HG02610 (cell line): ENCODE data around the gene CCDC24.

Experiments used
- ATAC-seq: cut with Tn5 transposase; IDR thresholded peaks from one replicate; pipeline ENCODE4 v1.9.1; 2021; ENCODE audit warnings: mild to moderate bottlenecking, moderate library complexity; ENCODE audit not compliant: unreplicated experiment

CCDC24 gene

DNA sequence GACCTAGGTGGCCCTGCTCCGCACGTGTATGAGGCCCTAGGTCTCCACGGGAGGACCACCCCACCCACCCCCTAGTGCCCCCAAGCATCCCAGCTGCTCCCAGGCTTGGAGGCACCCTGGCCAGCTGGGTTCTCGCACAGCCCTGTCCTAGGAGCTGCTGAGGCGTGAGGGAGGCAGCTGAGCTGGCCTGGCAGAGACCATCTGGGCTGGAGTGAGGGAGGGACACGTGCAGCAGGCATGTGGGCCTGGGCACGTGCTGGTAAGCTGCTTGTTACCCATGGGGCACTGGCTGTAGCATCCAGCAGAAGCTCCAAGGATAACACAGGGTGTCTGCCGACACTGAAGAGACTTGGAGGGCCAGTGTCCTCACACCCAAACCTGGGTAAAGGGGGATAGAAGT, 29.8 kb downstream of the CCDC24 start:
- ATAC-seq, result no peak

DNA sequence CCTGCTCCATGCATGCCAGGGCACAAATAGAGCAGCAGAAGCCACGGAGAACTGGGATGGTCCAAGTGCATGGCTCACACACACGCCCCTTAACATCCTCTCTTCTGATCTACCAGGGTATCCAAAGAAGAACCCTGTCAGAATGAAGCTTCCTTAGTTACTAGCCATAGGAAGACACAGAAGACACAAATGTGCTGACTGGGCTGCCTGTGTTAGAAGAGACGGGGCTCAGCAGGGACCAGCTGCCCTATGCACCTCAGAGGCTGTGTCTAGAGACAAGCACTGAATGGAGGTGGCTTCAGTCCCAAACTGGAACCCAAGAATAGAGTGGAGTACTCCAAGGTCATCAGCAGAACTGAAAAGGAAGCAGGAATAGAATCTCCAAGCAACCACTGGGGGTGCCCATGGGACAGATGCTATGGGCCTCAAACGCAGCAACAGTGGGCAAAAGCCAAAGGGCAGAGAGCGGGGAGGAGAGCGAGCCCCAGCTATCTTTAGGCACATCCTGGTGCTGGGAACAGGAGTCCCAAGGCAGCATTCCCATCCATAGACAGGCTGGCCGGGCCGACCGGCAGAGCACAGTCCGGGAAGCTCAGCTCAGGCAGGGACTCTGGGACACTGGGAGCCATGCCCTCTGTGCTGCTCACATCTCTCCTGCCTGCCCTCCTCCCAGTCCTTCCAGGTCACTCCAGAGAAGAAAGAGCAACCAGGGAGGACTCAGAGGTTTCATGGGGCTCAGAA, 30.4 kb downstream of the CCDC24 start:
- no peak for ATAC-seq

DNA sequence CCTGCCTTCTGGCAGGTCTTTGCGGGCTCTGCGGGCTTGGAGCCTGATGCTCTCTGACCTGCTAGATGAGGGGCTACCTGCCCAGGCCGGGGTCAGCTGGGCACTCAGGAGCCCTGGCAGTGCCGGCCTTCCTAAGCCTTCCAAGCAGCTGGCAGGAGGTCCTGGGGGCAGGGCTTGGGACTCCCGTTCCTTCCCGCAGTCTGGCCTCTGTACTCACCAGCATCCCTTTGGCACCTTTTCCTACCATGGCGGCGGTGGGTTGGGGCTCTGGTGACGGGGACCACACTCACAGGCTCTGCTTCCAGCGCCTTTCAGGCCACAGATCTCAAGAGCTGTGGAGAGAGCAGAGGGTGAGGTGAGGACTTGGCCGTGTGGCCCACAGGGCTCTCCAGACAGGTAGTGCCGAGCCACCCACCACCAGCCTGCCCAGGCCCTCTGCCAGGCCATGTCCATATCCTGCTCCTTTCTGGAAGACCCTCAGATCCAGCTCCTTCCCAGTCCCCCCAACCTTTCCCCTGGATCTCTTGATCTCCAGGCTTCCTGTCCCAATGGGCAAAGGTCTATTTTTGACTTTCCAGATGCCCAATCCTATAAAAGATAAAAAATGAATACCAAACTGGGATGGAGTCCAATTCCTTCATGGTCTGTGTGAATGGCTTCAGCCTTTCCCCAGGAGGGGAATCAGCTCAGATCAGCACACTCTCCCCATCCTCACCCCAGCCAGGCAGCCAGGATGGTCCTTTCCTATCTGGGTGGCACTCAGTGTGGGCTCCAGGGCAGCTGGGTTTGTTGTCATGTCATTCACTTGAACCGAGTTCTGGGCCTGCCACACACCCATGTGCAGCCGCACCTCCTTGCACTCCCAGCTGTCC, 32.9 kb downstream of the CCDC24 start:
- no peak for ATAC-seq

DNA sequence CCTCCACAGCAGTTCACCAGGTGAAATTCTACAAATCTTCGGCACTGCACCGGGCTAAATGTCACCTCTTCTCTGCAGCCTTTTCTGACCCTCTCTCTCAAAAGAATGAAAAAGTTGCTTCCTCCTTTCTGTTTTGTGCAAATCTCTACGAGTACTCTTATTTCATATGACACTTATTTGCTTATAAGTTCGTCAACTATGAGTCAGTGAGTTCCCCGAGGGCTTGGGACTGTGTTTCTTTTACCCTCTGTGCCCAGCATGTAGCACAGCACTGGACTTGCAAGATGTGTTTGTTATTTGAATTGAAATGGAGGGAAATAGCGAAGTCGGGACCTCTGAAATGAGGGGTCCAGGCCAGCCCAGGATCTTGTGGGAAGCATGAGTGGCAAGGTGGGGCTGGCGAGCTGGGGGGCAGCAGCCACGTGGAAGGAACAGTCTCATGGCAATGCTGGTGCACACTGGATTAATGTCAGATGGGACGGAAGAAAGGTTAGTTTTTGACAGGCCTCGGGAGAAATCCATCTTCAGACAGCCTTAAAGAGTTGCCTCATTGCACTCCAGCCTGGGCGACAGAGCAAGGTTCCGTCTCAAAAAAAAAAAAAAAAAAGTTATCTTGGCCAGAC, 33.6 kb downstream of the CCDC24 start:
- ATAC-seq, result no peak

DNA sequence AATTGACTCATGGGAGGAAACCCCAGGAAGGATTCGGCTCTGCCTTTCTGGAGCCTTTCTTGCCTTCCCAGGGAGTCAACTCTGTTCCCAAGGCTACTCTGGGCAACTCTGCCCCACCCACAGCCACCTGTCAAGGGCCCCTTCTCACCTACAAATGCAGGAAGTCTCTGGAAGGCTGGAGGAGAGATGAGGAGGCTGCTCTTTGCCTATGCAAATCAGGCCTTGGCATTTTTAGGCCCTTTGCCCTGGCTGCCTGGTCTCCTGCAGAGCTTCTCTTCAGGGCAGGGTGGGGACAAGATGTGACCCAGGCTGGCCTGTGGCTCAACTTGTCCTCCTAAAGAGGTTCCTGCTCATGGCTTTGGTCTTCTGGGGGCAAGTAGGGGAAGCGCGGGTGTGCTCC, 34.4 kb downstream of the CCDC24 start:
- no peak for ATAC-seq

DNA sequence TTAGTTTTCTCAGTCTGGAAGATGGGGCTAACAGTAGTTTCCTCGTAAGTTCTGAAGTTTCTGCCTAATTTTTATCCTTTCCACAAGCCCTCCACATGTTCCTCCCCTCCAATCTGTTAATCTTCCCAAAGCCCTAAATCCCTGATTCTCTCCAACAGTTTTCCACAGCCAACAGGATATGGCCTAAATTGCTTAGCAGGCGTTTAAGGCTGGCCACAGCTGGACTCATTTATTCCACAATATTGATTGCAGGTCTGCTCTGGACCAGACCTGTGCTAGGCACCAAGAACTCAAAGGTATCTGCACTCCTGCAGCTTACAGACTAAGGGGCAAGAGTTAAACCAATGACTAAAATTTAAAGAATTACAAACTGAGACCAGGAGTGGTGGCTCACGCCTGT, 35.9 kb downstream of the CCDC24 start:
- no peak for ATAC-seq

DNA sequence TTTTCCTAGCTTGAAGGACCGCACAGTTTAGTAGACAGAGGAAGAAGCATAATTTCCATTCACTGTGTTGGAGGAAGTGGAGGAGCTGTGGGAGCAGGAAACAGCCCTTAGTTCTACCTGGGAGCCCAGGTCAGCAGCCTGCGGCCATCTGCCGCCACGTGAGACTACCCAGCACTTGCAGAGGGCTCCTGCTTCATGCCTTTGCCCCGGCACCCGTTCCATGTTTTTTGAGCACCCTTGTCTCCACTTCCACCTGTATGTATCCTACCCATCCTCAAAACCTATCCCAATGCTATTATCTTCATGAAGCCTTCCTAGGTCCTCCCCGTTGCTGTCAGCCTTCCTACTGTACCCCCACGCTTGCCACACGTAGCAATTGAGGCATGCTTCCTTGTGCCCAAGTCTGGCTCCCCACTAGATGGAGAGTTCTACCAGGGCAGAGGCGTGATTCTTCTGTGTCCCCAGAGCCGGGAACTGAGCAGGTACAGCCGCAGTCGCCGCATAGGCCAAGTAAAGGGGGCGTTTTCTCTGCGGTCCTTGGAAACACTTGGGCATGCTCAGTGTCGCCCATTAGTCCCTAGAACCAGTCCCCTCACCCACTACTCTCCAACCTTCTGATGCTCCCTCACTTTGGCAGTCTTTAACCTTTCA, 38.0 kb downstream of the CCDC24 start:
- ATAC-seq, result peak; percentile 8

DNA sequence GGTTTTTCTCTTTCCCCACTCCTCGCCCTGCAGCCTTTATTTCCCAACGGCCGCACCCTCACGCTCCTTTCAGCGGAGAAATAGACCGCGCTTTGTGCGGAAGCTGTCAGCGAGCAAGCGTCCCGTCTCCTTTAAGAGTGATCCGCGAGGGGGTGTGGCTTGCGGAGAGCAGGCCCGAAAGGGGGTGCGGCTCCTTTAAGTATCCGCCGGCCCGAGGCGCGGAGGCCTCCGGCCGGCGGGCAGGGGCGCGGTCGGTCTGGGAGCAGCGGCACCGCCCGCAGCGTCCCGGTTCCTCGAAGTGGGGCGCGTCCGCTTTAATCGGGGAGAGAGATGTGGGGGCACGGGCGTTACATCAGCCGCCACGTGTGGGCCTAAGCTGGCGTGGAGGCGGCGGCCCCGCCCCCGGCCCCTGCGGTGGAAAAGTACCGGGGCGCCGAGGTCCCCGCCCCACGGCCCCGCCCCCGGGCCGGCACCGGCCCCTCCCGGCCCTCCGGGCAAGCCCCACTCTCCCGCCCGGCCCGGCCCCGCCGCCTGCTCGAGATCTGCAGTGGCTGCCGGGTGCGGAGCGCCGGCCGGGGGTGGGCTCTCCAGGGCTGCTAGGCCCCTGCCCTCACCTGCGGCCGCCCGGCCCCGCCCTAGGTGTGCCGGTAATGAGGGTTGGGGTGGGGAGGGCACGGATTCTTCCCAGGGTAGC, 38.7 kb downstream of the CCDC24 start:
- ATAC-seq, result peak; percentile 82

DNA sequence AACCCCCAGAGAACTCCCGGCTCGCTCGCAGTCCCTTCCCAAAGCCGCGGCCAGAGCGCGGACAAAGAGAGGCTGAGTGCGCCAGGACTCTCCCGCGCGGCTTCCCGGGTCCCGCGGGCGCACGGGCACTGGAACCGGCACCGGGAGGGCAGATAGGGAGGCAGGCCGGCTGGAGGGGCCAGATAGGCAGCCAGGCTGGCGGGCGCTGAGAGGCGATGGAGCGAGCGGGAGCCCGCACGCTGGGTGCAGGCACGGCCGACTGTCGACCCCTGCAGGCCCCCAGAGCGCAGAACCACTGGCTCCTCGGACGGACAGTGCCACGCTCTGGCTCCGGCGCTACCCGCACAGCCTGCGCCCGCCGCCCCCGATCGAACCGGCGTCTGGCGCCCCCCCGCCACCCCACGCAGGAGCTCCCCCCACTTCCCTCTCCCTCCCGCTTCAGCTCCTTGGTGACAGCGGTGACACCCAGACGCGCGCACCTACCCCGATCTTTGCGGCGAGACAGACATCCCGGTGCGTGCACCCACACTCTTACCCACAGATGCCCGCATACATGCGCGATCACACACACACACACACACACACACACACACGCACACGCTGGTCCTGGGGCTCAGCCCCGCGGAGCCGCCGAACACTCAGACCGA, 39.3 kb downstream of the CCDC24 start:
- peak; percentile 13 for ATAC-seq

DNA sequence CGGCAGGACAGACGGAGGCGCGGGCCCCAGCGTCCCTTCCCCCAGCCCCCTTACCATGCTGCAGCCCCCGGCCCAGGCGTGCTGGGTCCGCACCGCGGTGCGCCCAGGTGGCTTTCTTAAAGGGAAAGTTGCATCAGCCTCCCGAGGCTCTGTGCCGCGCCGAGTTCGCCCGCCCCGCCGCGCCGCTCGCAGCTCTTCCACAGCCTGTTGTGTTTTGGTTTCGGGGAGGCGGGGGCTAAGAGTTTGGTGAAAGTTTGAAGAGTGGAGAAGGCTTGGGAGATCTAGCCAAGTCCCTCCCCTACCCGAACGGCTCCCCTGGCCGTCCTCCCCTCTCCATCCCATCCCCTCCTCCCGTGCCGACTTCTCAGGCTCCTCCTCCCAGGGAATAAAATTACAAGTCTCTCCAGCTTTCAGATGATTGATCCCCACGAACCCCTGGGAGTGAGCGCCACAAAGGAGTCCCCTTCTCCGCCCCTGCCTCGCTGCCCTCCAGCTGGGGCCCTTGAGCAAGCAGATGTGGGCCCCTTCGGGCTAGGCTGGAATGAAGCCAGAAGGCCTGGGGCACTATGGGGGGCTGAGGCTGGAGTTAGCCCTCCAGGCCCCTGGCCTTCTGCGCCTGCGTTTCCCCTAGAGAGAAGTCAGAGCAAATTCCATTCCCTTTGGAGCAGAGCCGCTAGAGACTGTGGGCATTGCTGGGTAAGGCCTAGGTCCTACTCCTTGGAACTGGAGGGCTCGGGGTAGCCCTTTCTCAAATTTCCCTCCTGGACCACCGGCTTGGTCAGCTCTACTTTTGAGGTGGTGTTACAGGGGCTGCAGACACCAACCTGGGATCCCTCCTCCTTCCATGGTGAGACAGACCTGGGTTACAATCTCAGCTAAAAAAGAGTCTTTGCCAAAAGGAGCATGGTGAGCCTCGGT, 40.1 kb downstream of the CCDC24 start, which contains the start of gene SLC6A9:
SLC6A9 (minus strand) TSS at position 211 of the 918 bp plus-strand sequence. CDS start 7,185 bp downstream, outside the sequence.
- ATAC-seq, result no peak

DNA sequence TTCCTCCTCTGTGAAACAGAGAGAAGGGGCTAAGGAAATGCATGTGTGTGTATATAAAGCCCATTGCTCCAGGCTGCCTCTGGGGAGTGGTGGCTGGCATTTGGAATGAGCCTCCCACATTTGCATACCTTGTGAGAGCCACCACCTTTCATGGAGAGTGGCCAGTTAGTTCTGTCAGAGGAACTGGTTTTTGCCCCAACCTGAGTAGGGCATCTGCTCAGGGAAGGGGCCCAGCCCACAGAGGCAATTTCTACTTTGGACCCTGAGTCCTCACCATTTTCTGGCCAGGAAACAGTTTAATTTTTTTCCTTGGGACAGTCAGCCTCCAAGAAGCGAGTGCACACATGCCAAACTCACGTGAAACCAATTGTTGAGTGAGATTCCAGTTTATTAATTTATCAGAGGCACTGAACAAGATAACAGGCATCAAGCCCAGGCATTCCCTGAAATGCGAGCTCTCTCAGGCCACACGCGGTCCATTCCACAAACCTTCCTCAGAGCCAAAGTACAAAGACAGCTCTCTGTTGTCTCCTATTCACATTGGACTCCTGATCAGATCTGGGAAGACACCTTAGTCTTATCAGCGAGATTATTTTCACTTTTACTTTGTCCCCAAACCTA, 40.9 kb downstream of the CCDC24 start:
- ATAC-seq, result no peak

DNA sequence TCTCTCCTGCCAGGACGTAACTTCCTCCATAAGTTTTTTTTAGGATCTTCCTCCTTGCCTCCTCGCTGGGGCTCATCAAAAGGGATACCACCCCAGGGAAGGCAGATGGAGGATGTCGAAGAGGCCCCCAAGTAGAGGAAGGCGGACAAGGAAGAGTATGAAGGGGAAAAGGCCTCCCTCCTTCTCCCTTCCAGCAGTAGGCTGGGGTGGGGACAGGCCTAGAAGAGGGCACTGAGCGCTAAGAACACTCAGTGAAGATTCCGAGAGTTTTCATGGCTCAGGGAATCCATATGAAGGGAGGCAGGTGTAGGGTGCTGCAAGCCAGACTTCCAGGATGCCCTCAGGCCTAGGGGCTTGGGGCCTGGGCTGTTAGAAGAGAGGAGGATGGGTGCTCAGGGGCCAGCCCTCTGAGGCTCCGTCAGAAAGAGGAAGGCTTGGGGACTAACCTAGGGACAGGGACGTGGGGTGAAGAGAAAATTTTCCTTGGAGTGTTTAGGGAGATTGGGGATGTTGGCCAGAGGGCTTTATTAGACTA, 41.7 kb downstream of the CCDC24 start:
- ATAC-seq, result no peak

DNA sequence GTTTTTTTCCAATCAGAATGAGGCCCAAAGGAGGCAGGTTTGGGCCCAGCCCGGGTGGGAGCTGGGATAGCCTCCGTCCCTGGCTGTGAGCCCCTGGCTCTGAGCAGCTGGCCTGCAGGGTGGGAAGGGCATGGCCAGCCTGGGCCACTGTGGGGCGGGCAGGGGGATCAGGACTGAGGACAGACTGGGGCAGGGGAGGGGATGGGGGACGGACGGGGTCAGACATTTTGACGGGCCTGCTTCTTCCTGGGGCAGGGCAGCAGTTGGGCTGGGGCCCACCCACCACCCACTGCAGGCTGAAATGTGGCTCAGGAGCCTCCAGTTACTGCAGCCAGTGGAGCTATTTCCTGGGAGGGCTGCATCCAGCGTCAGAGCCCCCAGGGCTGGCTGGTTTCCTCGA, 42.4 kb downstream of the CCDC24 start:
- no peak for ATAC-seq

DNA sequence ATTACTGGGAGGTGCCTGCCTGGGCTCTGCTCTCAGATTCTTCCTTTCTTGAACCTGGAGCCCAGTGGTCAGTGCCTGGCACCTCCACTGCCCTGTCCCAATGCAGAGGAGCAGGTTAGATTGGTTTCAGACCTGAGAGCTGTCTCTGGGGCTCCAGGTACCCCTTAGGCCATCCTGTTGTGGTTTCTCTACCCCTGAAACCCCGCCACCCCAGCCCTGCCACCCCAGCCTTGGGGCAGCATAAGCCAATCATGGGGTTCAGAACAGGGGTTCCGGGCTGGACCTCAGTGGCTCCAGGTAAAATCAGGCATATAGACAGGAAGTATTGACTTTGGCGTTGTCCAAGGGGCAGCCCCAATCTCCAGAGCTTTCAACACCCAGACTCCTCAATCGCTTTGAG, 43.0 kb downstream of the CCDC24 start:
- ATAC-seq, result no peak

DNA sequence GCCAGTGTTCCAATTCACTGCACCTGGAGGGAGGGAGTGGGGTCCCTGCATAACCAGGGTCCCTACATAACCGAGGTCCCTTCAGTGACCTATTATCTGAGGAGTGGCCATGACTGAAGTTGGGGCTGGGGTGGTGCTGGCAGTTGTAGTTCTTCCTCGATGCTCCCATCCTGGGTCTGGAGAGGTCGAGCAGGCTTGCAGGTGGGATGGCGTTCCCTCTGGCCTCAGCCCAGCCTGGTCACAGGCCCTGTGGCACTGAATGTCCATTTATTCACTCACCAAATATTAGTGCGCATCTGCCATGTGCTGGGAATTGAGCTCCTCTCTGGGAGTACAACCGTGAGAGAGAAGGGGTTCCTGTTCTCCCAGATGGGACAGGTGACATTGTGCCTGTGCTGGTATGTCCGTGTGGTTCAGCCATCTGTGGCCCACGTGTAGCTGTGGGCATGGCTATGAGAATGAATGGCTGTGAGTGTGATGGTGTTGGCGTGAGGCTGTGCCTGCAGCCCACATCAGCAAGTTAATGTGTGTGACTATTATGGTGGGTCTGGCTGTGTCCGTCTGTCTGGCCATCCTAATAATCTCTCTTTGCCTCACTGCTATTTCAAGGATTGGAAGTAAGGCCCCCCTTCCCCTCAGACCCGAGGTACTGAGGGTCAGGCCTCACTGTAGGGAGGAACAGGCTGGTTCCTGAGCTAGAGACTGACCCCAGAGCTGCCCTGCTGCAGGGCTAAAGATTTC, 43.7 kb downstream of the CCDC24 start:
- no peak for ATAC-seq

DNA sequence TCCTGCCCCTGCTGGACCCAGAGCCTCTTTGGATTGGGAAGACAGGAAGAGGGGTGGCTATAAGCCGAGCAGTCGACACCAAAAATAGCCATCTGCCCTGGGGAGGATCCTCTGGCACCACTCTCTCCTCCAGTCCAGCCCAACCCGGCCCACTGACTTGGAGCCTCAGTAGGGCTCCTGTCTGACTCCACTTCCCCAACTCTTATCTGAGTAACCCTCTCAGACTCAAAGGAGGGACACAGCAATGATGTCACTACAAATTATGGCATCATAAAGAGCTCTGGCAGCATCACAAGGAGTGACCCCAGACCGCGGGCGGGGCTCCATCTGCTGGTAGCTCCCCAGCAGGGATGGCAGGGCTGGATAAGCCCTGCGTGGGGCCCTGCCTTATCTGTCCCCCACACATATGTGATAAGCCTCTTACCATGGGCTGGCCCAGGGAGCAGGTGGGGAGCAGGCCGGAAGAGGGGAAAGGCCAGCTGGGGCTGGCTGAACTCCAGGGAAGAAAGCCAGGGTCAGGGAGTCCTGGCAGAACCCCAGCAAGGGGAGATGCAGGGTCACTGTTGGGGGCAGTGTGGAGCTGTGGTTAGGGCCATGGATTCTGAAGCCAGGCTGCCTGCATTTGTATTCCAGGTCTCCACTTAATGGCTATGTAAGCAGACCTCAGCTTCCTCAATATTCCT, 44.5 kb downstream of the CCDC24 start:
- no peak for ATAC-seq
